Right ventricle myocardium inferior (tissue), 1 donor: ENCODE data around the gene ECE1. TPM values are rescaled to one million over a fixed set of nuclear protein-coding genes. Genes with fewer than 3 reads are reported as not detected.
"Not testable (repeated sequence)": the region's sequence is repeated elsewhere in the genome, so short reads cannot be mapped to it uniquely, and the experiment has no call there.

Source experiments
- ATAC-seq: fragments of 200-7000 bp; cut with Tn5 transposase; one replicate; pipeline ENCODE4 v1.9.1; 2020; ENCODE audit warnings: mild to moderate bottlenecking, moderate library complexity
- DNase-seq: peaks from one replicate; pipeline ENCODE4 v3.0.0; 2021; ENCODE audit errors: missing footprints
- intact Hi-C: fragments of 100-400 bp; cut with DNase I; formaldehyde crosslinking; loops from one replicate; pipeline ENCODE4 v1.11.0; 2022
- total RNA-seq: library from RNA; stranded (reverse); fragmentation: NEBNext Ultra II Directional; extraction: Animal tissue kit (Norgen Biotek cat#: 25700); gene quantifications from one replicate; pipeline ENCODE4 v1.2.1, GENCODE V29; 2021
- donor health status: DM: no; HTN: yes; CAD: no; lungs with severe emphysema.

ECE1 gene
- total RNA-seq, 1 donor from 2014 or later = 49.3 TPM

- intact Hi-C loops = no loop called here
- no peak for DNase-seq
Observed at GRCh38 chr1:21246905-21247642, 43.2 kb downstream of the ECE1 start.

GRCh38 chr1:21245688-21246229 is 44.5 kb downstream of the ECE1 start:
- ATAC-seq (no peak), DNase-seq (no peak)
- intact Hi-C loops = no loop called here

More at GRCh38 chr1:21246905-21247642, 43.2 kb downstream of the ECE1 start:
- no peak for ATAC-seq

GRCh38 chr1:21244986-21245687 is 45.1 kb downstream of the ECE1 start:
- no peak for ATAC-seq
- intact Hi-C loops = no loop called here
- peak; percentile 35 for DNase-seq

- DNase-seq = no peak
- intact Hi-C loops = no loop called here
- ATAC-seq = no peak
Observed at GRCh38 chr1:21244154-21244553, 46.1 kb downstream of the ECE1 start.

GRCh38 chr1:21242846-21243245 is 47.4 kb downstream of the ECE1 start:
- DNase-seq (peak; percentile 28), ATAC-seq (no peak)
- intact Hi-C loops = no loop called here

- ATAC-seq (no peak), DNase-seq (no peak)
- intact Hi-C loops = no loop called here
Observed at GRCh38 chr1:21241771-21242581, 48.3 kb downstream of the ECE1 start.

GRCh38 chr1:21240706-21241105 is 49.6 kb downstream of the ECE1 start:
- intact Hi-C loops = no loop called here
- DNase-seq (peak; percentile 45), ATAC-seq (no peak)

- no peak for ATAC-seq
- intact Hi-C loops = loop anchor here (10.0 kb wide), 2 partner anchors 336 to 416 kb away; no protein-coding TSS in a partner anchor
- DNase-seq = no peak
Observed at GRCh38 chr1:21239221-21239620, 51.0 kb downstream of the ECE1 start.

- intact Hi-C loops = loop anchor here (10.0 kb wide), 2 partner anchors 337 to 417 kb away; no protein-coding TSS in a partner anchor
- no peak for ATAC-seq
- peak; percentile 31 for DNase-seq
Observed at GRCh38 chr1:21238141-21238800, 52.0 kb downstream of the ECE1 start.

GRCh38 chr1:21237446-21238088 is 52.7 kb downstream of the ECE1 start:
- DNase-seq = peak; percentile 69
- intact Hi-C loops = loop anchor here (10.0 kb wide), 2 partner anchors 337 to 417 kb away; no protein-coding TSS in a partner anchor

GRCh38 chr1:21236178-21236577 is 54.1 kb downstream of the ECE1 start:
- ATAC-seq (no peak), DNase-seq (no peak)
- intact Hi-C loops = loop anchor here (10.0 kb wide), 2 partner anchors 339 to 419 kb away; no protein-coding TSS in a partner anchor

More at GRCh38 chr1:21237446-21238088, 52.7 kb downstream of the ECE1 start:
- ATAC-seq = peak; percentile 79

GRCh38 chr1:21234779-21235178 is 55.5 kb downstream of the ECE1 start:
- no peak for ATAC-seq
- intact Hi-C loops = loop anchor here (10.0 kb wide), 2 partner anchors 340 to 420 kb away; no protein-coding TSS in a partner anchor
- no peak for DNase-seq

- ATAC-seq (no peak), DNase-seq (no peak)
- intact Hi-C loops = loop anchor here (10.0 kb wide), 2 partner anchors 341 to 421 kb away; no protein-coding TSS in a partner anchor
Observed at GRCh38 chr1:21233490-21233889, 56.8 kb downstream of the ECE1 start.

GRCh38 chr1:21232044-21232443 is 58.2 kb downstream of the ECE1 start:
- no peak for DNase-seq
- ATAC-seq = peak; percentile 59
- intact Hi-C loops = loop anchor here (1.0 to 10.0 kb wide), 4 partner anchors 23 to 423 kb away; no protein-coding TSS in a partner anchor

GRCh38 chr1:21229246-21230000 is 60.8 kb downstream of the ECE1 start:
- intact Hi-C loops = no loop called here
- no peak for ATAC-seq
- no peak for DNase-seq

- ATAC-seq, intact Hi-C loops, DNase-seq: not testable (repeated sequence)
Observed at GRCh38 chr1:21228224-21228623, 62.0 kb downstream of the ECE1 start.

GRCh38 chr1:21225065-21225464 is 65.2 kb downstream of the ECE1 start:
- no peak for ATAC-seq
- peak; percentile 66 for DNase-seq
- intact Hi-C loops = no loop called here
